Measurements from ENCODE around the gene RAB3B.

RAB3B gene

GRCh38 chr1:51950701-51951100 lies 39.8 kb downstream of the RAB3B start:
- H3K9ac ChIP-seq (ENCODE audit: low read depth, low read length, poor library complexity, severe bottlenecking), result no peak overlapping the region
- TF ChIP-seq CTCF (conservative IDR thresholded peaks at IDR 0.05; ENCODE audit: low read length), result no peak
- no peak for TF ChIP-seq EZH2phosphoT487 (IDR thresholded peaks at IDR 0.05; ENCODE audit: borderline replicate concordance)
- H3K4me3 ChIP-seq (ENCODE audit: low read length, poor library complexity, severe bottlenecking), result no peak overlapping the region
- H2AFZ ChIP-seq (ENCODE audit: low read length), result no peak overlapping the region
- no peaks in the 10 kb centered on the region for H3K79me2 ChIP-seq (ENCODE audit: insufficient read depth, low read length)
- no peak overlapping the region for H3K4me2 ChIP-seq (ENCODE audit: low read depth, low read length, poor library complexity, severe bottlenecking)
- no peaks in the 10 kb centered on the region for H3F3A ChIP-seq (ENCODE audit: low read depth)
- no peaks in the 10 kb centered on the region for H3K9me2 ChIP-seq (replicated peaks; ENCODE audit: low read depth, low read length)
- no peaks in the 10 kb centered on the region for H4K20me1 ChIP-seq (ENCODE audit: insufficient read depth, low read length, poor library complexity, severe bottlenecking)
- H3K9me3 ChIP-seq (ENCODE audit: insufficient read depth, low read depth, low read length), result 0 out of 2 replicates have a peak, but pooled peaks cover 7% of the 10 kb centered on the region
- no peaks in the 10 kb centered on the region for H3K27me3 ChIP-seq (ENCODE audit: insufficient read depth, low read length, poor library complexity, severe bottlenecking)
- H3K36me3 ChIP-seq (ENCODE audit: insufficient read depth, low read length), result no peaks in the 10 kb centered on the region
- peaks cover 2% of the 10 kb centered on the region for H3K4me1 ChIP-seq (ENCODE audit: insufficient read depth, low read length, poor library complexity, severe bottlenecking)

- H3K79me2 ChIP-seq (ENCODE audit: insufficient read depth, low read length), result no peaks in the 10 kb centered on the region
- TF ChIP-seq EZH2phosphoT487 (IDR thresholded peaks at IDR 0.05; ENCODE audit: borderline replicate concordance), result no peak
- no peak for TF ChIP-seq CTCF (conservative IDR thresholded peaks at IDR 0.05; ENCODE audit: low read length)
- no peaks in the 10 kb centered on the region for H3K27me3 ChIP-seq (ENCODE audit: insufficient read depth, low read length, poor library complexity, severe bottlenecking)
- H3K4me2 ChIP-seq (ENCODE audit: low read depth, low read length, poor library complexity, severe bottlenecking), result no peak overlapping the region
- H3K4me1 ChIP-seq (ENCODE audit: insufficient read depth, low read length, poor library complexity, severe bottlenecking), result no peaks in the 10 kb centered on the region
- no peak overlapping the region for H2AFZ ChIP-seq (ENCODE audit: low read length)
- no peaks in the 10 kb centered on the region for H3K9me2 ChIP-seq (replicated peaks; ENCODE audit: low read depth, low read length)
- H3K9ac ChIP-seq (ENCODE audit: low read depth, low read length, poor library complexity, severe bottlenecking), result no peak overlapping the region
- no peaks in the 10 kb centered on the region for H4K20me1 ChIP-seq (ENCODE audit: insufficient read depth, low read length, poor library complexity, severe bottlenecking)
- no peaks in the 10 kb centered on the region for H3K36me3 ChIP-seq (ENCODE audit: insufficient read depth, low read length)
- 0 out of 2 replicates have a peak, but pooled peaks cover 7% of the 10 kb centered on the region for H3K9me3 ChIP-seq (ENCODE audit: insufficient read depth, low read depth, low read length)
- no peak overlapping the region for H3K4me3 ChIP-seq (ENCODE audit: low read length, poor library complexity, severe bottlenecking)
- H3F3A ChIP-seq (ENCODE audit: low read depth), result no peaks in the 10 kb centered on the region
Observed at GRCh38 chr1:51949014-51949702, 41.3 kb downstream of the RAB3B start.

GRCh38 chr1:51948491-51948915 lies 42.0 kb downstream of the RAB3B start:
- Histone ChIP-seq H3F3A (ENCODE audit: low read depth) (no peaks in the 10 kb centered on the region), H3K79me2 (ENCODE audit: insufficient read depth, low read length) (no peaks in the 10 kb centered on the region), H3K9me3 (ENCODE audit: insufficient read depth, low read depth, low read length) (0 out of 2 replicates have a peak, but pooled peaks cover 7% of the 10 kb centered on the region), H3K4me2 (ENCODE audit: low read depth, low read length, poor library complexity, severe bottlenecking) (no peak overlapping the region), H3K27me3 (ENCODE audit: insufficient read depth, low read length, poor library complexity, severe bottlenecking) (no peaks in the 10 kb centered on the region), H3K9me2 (replicated peaks; ENCODE audit: low read depth, low read length) (no peaks in the 10 kb centered on the region), H3K36me3 (ENCODE audit: insufficient read depth, low read length) (no peaks in the 10 kb centered on the region), H3K9ac (ENCODE audit: low read depth, low read length, poor library complexity, severe bottlenecking) (no peak overlapping the region), H3K4me1 (ENCODE audit: insufficient read depth, low read length, poor library complexity, severe bottlenecking) (no peaks in the 10 kb centered on the region), H2AFZ (ENCODE audit: low read length) (no peak overlapping the region), H4K20me1 (ENCODE audit: insufficient read depth, low read length, poor library complexity, severe bottlenecking) (no peaks in the 10 kb centered on the region), H3K4me3 (ENCODE audit: low read length, poor library complexity, severe bottlenecking) (no peak overlapping the region)
- TF ChIP-seq EZH2phosphoT487 (IDR thresholded peaks at IDR 0.05; ENCODE audit: borderline replicate concordance) (no peak), CTCF (conservative IDR thresholded peaks at IDR 0.05; ENCODE audit: low read length) (no peak)

All from Loucy (cell line).